GM12873 (cell line): ENCODE measurements around the gene HGFAC.

ENCODE experiments used
- CTCF ChIP-seq: IDR thresholded peaks from 2 replicates; pipeline ENCODE4 v1.5.1; 2012; ENCODE audit warnings: low read depth, mild to moderate bottlenecking, moderate library complexity, low read length, control low read depth; ENCODE audit not compliant: insufficient read depth; ENCODE audit errors: missing control alignments

The HGFAC gene

DNA sequence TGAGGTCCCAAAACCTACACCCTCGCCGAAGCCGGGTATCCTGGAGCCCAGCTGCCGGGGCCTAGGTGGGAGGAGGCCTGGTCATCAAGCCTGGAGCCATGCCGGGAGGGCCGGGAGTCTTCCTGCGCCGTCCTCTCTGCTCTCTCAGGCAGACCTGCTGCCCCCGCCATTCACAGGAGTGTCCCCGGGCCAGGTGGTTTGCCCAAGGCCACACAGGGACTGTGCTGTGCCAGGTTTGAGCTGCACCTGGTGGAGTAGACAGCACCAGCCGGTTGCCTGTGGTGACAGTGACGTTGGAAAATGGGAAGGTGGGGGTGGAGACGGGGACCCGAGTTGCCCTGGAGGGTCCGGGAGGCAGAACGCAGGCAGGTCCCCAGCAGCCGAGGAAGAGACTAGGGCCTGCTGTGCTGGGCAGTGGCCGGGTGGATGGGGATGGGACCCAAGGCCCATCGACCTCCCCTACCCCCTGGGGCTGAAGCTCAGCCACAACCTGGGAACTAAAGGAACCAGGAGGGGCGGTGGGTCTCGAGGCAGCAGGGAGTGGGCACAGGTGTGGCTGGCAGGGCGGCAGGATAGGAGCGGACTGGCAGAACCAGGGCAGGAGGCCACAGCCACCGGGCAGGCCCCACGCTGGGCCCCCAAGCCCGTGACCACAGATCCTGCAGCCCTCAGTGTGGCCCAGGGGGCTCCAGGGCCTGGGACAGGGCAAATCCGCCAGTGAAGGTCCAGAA lies 30.8 kb downstream of the HGFAC start:
- no peak for TF ChIP-seq CTCF

- TF ChIP-seq CTCF = no peak
These were observed 31.6 kb downstream of the HGFAC start for GRCh38 chr4:3473181-3473950.

DNA sequence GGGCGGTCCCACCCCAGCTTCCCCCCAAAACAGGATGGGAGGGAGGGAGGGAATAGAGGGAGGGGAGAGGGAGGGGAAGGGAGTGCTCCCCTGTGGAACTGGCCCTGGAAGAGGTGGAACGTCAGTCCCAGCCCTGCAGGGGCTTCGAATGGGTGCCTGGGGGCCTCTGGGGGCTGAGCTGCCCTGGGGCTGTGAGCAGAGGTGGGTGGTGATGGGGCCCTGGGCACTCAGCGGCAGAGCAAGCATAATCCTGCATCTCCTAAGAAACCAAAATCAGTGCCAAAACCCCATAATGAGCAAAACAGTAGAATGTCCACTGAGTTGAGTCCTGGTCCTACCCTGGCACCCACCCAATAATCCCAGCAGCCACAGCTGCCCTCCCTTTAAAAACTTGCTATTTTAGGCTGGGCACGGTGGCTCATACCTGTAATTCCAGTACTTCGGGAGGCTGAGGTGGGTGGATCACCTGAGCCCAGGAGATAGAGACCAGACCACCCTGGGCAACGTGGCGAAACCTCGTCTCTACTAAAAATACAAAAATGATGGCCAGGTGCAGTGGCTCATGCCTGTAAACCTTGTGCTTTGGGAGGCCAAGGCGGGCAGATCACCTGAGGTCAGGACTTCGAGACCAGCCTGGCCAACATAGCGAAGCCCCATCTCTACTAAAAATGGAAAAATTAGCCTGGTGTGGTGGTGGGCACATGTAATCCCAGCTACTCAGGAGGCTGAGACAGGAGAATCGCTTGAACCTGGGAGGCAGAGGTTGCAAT lies 32.4 kb downstream of the HGFAC start:
- TF ChIP-seq CTCF = no peak

- TF ChIP-seq CTCF = no peak
These were observed 33.4 kb downstream of the HGFAC start for GRCh38 chr4:3475041-3475712.

GRCh38 chr4:3475713-3476260 lies 34.0 kb downstream of the HGFAC start:
- no peak for TF ChIP-seq CTCF

GRCh38 chr4:3476341-3476747 lies 34.6 kb downstream of the HGFAC start:
- TF ChIP-seq CTCF = no peak
